ENCODE results near the gene FAM174C. TPM values are rescaled to one million over a fixed set of nuclear protein-coding genes. Genes with fewer than 3 reads are reported as not detected.

The FAM174C gene
- total RNA-seq, 1 experiment from 2014 or later: 110 TPM

- no peaks in the 10 kb centered on the region for H3F3A ChIP-seq (ENCODE audit: low read length, unreplicated experiment)
- H4K20me1 ChIP-seq (ENCODE audit: low read length): no peaks in the 10 kb centered on the region
- TF ChIP-seq EZH2 (IDR thresholded peaks at IDR 0.05; ENCODE audit: low read length, unreplicated experiment) (no peak), EZH2phosphoT487 (IDR thresholded peaks at IDR 0.05; ENCODE audit: borderline replicate concordance, low read length) (no peak), CTCF (conservative IDR thresholded peaks at IDR 0.05; ENCODE audit: low read depth, low read length) (no peak)
- H3K27me3 ChIP-seq (ENCODE audit: low read length): no peaks in the 10 kb centered on the region
- ChIA-PET CTCF (interaction anchor here (0.7 to 3.8 kb wide), 3 partner anchors 12 to 21 kb away, joined by 3 to 124 read pairs (median 13); no protein-coding TSS in a partner anchor), POLR2A (ENCODE audit: unreplicated experiment) (no interaction called here)
- no peaks in the 10 kb centered on the region for H3K9me3 ChIP-seq (ENCODE audit: low read length)
- H3K79me2 ChIP-seq (ENCODE audit: low read length): peaks cover 23% of the 10 kb centered on the region
- peak overlapping the region; percentile 82 for H3K27ac ChIP-seq (ENCODE audit: low read length)
- peak overlapping the region; percentile 96 for H3K4me2 ChIP-seq (ENCODE audit: low read length)
- intact Hi-C loops (cut with micrococcal nuclease): loop anchor here (1.0 kb wide), 1 partner anchor 21 kb away; no protein-coding TSS in a partner anchor
- H3K9ac ChIP-seq (ENCODE audit: low read length): peak overlapping the region; percentile 66
- H3K4me1 ChIP-seq (ENCODE audit: insufficient read depth, low read length): peaks cover 61% of the 10 kb centered on the region
- peak overlapping the region; percentile 13; the same call in 1 of the 2 replicates for H2AFZ ChIP-seq (ENCODE audit: low read length)
- H3K36me3 ChIP-seq (ENCODE audit: low read depth, low read length): no peaks in the 10 kb centered on the region
- peak overlapping the region; percentile 67 for H3K4me3 ChIP-seq (ENCODE audit: low read length)
- DNase-seq (peak; percentile 52), ATAC-seq (peak; percentile 4)
- no TSS peak for BruUV-seq (replicated peaks)
- H3K9me2 ChIP-seq (replicated peaks; ENCODE audit: low read length): no peaks in the 10 kb centered on the region
Observed at GRCh38 chr19:1265615-1266128, 9.7 kb upstream of the FAM174C start.

GRCh38 chr19:1266129-1266915 is 9.0 kb upstream of the FAM174C start:
- ChIA-PET CTCF (interaction anchor here (0.6 to 3.8 kb wide), 5 partner anchors 9 to 94 kb away, joined by 6 to 124 read pairs (median 13); no protein-coding TSS in a partner anchor), POLR2A (ENCODE audit: unreplicated experiment) (interaction anchor here (0.9 kb wide), 1 partner anchor 9 kb away, joined by 3 read pairs; the partner anchor contains the start of gene FAM174C)
- Histone ChIP-seq H3K27me3 (ENCODE audit: low read length) (no peaks in the 10 kb centered on the region), H2AFZ (ENCODE audit: low read length) (peak overlapping the region; percentile 67; the same call in 1 of the 2 replicates), H3K4me1 (ENCODE audit: insufficient read depth, low read length) (peaks cover 64% of the 10 kb centered on the region), H4K20me1 (ENCODE audit: low read length) (no peaks in the 10 kb centered on the region), H3K4me2 (ENCODE audit: low read length) (peak overlapping the region; percentile 96), H3K9ac (ENCODE audit: low read length) (peak overlapping the region; percentile 66), H3K4me3 (ENCODE audit: low read length) (peak overlapping the region; percentile 67), H3F3A (ENCODE audit: low read length, unreplicated experiment) (no peaks in the 10 kb centered on the region), H3K27ac (ENCODE audit: low read length) (peak overlapping the region; percentile 82), H3K9me3 (ENCODE audit: low read length) (no peaks in the 10 kb centered on the region), H3K36me3 (ENCODE audit: low read depth, low read length) (no peaks in the 10 kb centered on the region), H3K79me2 (ENCODE audit: low read length) (peaks cover 27% of the 10 kb centered on the region), H3K9me2 (replicated peaks; ENCODE audit: low read length) (no peaks in the 10 kb centered on the region)
- TF ChIP-seq CTCF (conservative IDR thresholded peaks at IDR 0.05; ENCODE audit: low read depth, low read length): no peak
- no peak for TF ChIP-seq EZH2 (IDR thresholded peaks at IDR 0.05; ENCODE audit: low read length, unreplicated experiment)
- no peak for TF ChIP-seq EZH2phosphoT487 (IDR thresholded peaks at IDR 0.05; ENCODE audit: borderline replicate concordance, low read length)
- intact Hi-C loops (cut with micrococcal nuclease): loop anchor here (1.0 kb wide), 1 partner anchor 22 kb away; no protein-coding TSS in a partner anchor
- ATAC-seq (peak; percentile 12), DNase-seq (peak; percentile 89)
- no TSS peak for BruUV-seq (replicated peaks)
